ENCODE data around the gene SLC35A5.

SLC35A5 gene

GRCh38 chr3:112634786-112635541 lies 73.1 kb downstream of the SLC35A5 start:
- Histone ChIP-seq H3K36me3 (replicated peaks) (peaks cover 39% of the 10 kb centered on the region), H3K27ac (peak overlapping the region; percentile 54), H3K4me3 (ENCODE audit: low read depth, low read length) (peak overlapping the region; percentile 27), H3K27me3 (replicated peaks) (no peaks in the 10 kb centered on the region)
- in situ Hi-C loops (cut with HindIII; ENCODE audit: low pct_ligation_motif_present, low sequenced_read_pairs) = no loop called here
- DNase-seq = no peak
- no peak for TF ChIP-seq CTCF (IDR thresholded peaks at IDR 0.05; ENCODE audit: low read depth, low read length, missing control alignments)

Measured in brain microvascular endothelial cell (primary cell).